Measurements from ENCODE around the gene FAM180A. TPM values are rescaled to one million over a fixed set of nuclear protein-coding genes. Genes with fewer than 3 reads are reported as not detected.

The FAM180A gene
- total RNA-seq, 2 experiments from 2014 or later, result not detected

DNA sequence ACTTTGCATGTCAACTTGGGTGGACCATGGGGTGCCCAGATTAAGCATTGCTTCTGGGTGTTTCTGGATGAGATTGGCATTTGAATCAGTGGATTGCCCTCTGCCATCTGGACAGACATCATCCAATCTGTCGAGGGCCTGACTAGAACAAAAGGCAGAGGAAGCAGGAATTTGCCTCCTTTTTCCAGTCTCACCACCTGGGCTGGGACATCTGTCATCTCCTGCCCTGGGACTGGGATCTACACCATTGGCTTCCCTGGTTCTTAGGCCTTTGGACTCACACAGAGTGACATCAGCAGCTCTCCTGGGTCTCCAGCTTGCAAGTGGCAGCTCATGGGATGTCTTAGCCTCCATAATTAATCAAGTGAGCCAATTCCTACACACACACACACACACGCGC, 30.9 kb downstream of the FAM180A start:
- intact Hi-C loops (cut with micrococcal nuclease; ENCODE audit: unreplicated experiment), result no loop called here
- no peak for DNase-seq (ENCODE audit: low spot score)
- Histone ChIP-seq H3K36me3 (ENCODE audit: insufficient read depth, low read length) (no peaks in the 10 kb centered on the region), H3K79me2 (ENCODE audit: insufficient read depth, low read depth, low read length) (no peaks in the 10 kb centered on the region), H3K4me3 (ENCODE audit: low read depth, low read length, poor library complexity, severe bottlenecking) (no peak overlapping the region), H4K20me1 (ENCODE audit: insufficient read depth, low read length) (no peaks in the 10 kb centered on the region), H3K4me1 (ENCODE audit: insufficient read depth, low read length, poor library complexity, severe bottlenecking) (no peaks in the 10 kb centered on the region), H2AFZ (ENCODE audit: low read length) (no peak overlapping the region), H3K9me3 (ENCODE audit: low read length) (no peaks in the 10 kb centered on the region), H3K27ac (ENCODE audit: low read depth, low read length, poor library complexity, severe bottlenecking) (no peak overlapping the region), H3K9me2 (ENCODE audit: insufficient read depth, low read length) (no peaks in the 10 kb centered on the region), H3K4me2 (ENCODE audit: low read length) (no peak overlapping the region)
- POLR2A ChIA-PET, result no interaction called here
- BruUV-seq (replicated peaks), result no TSS peak
- CTCF ChIA-PET (ENCODE audit: unreplicated experiment), result no interaction called here
- TF ChIP-seq, protein P1, sequence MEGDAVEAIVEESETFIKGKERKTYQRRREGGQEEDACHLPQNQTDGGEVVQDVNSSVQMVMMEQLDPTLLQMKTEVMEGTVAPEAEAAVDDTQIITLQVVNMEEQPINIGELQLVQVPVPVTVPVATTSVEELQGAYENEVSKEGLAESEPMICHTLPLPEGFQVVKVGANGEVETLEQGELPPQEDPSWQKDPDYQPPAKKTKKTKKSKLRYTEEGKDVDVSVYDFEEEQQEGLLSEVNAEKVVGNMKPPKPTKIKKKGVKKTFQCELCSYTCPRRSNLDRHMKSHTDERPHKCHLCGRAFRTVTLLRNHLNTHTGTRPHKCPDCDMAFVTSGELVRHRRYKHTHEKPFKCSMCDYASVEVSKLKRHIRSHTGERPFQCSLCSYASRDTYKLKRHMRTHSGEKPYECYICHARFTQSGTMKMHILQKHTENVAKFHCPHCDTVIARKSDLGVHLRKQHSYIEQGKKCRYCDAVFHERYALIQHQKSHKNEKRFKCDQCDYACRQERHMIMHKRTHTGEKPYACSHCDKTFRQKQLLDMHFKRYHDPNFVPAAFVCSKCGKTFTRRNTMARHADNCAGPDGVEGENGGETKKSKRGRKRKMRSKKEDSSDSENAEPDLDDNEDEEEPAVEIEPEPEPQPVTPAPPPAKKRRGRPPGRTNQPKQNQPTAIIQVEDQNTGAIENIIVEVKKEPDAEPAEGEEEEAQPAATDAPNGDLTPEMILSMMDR (conservative IDR thresholded peaks at IDR 0.05; ENCODE audit: low read length), result no peak
- no peak for TF ChIP-seq EZH2phosphoT487 (IDR thresholded peaks at IDR 0.05; ENCODE audit: borderline replicate concordance, low read depth, low read length)

DNA sequence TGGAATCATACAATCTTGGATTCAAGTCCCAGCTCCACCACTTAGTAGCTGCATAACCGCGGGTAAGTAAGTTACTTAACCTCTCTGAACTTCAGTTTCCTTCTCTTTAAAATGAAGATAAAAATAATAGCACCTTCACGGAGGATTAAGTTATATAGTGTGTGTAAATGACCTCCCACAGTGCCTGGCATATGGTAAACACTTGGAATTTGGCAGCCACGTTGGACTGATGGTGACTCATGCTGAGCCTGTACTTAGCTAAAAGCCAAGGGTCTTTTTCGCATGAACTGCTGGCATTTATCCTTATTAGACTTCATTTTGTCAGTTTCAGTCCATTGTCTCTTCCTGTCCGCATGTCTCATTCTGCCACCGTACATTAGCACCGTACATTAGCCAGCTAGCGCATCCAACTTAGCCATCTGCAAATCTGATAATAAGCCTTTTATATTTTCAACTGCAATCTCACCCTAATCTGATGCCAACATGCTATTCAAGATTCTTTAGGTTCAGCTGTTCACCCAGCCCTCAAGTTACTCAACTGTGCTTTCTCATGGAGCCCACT, 31.9 kb downstream of the FAM180A start:
- no peaks in the 10 kb centered on the region for H3K36me3 ChIP-seq (ENCODE audit: insufficient read depth, low read length)
- CTCF ChIA-PET (ENCODE audit: unreplicated experiment), result no interaction called here
- no peak overlapping the region for H2AFZ ChIP-seq (ENCODE audit: low read length)
- POLR2A ChIA-PET, result no interaction called here
- BruUV-seq (replicated peaks), result no TSS peak
- no peak for DNase-seq (ENCODE audit: low spot score)
- no peaks in the 10 kb centered on the region for H3K9me3 ChIP-seq (ENCODE audit: low read length)
- TF ChIP-seq EZH2phosphoT487 (IDR thresholded peaks at IDR 0.05; ENCODE audit: borderline replicate concordance, low read depth, low read length), result no peak
- TF ChIP-seq, protein P1 (conservative IDR thresholded peaks at IDR 0.05; ENCODE audit: low read length), result no peak
- H3K4me2 ChIP-seq (ENCODE audit: low read length), result no peak overlapping the region
- H3K4me3 ChIP-seq (ENCODE audit: low read depth, low read length, poor library complexity, severe bottlenecking), result no peak overlapping the region
- intact Hi-C loops (cut with micrococcal nuclease; ENCODE audit: unreplicated experiment), result no loop called here
- H3K4me1 ChIP-seq (ENCODE audit: insufficient read depth, low read length, poor library complexity, severe bottlenecking), result no peaks in the 10 kb centered on the region
- H3K79me2 ChIP-seq (ENCODE audit: insufficient read depth, low read depth, low read length), result no peaks in the 10 kb centered on the region
- no peaks in the 10 kb centered on the region for H4K20me1 ChIP-seq (ENCODE audit: insufficient read depth, low read length)
- no peaks in the 10 kb centered on the region for H3K9me2 ChIP-seq (ENCODE audit: insufficient read depth, low read length)
- H3K27ac ChIP-seq (ENCODE audit: low read depth, low read length, poor library complexity, severe bottlenecking), result no peak overlapping the region

DNA sequence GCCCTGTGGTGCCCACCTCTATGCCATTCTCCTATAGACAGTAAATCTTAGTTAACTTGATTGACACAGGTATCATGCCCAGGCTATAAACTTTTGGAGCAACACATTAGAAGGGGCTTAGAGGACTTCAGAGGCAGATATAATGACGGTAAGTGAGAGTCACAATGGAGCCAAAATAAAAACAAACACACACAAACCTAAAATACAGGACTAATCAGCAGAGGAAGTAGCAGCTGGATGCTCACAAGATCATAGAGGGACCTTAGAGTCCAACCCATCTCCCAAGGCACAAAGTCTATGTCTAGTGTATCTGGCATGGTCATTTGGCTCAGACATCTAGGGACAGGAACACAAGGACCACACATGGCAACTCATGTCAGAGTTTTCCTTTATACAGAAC, 32.9 kb downstream of the FAM180A start:
- Histone ChIP-seq H2AFZ (ENCODE audit: low read length) (no peak overlapping the region), H3K9me2 (ENCODE audit: insufficient read depth, low read length) (no peaks in the 10 kb centered on the region), H3K9me3 (ENCODE audit: low read length) (no peaks in the 10 kb centered on the region), H3K4me2 (ENCODE audit: low read length) (no peak overlapping the region), H3K4me3 (ENCODE audit: low read depth, low read length, poor library complexity, severe bottlenecking) (no peak overlapping the region), H3K36me3 (ENCODE audit: insufficient read depth, low read length) (no peaks in the 10 kb centered on the region), H3K4me1 (ENCODE audit: insufficient read depth, low read length, poor library complexity, severe bottlenecking) (no peaks in the 10 kb centered on the region), H4K20me1 (ENCODE audit: insufficient read depth, low read length) (no peaks in the 10 kb centered on the region), H3K27ac (ENCODE audit: low read depth, low read length, poor library complexity, severe bottlenecking) (no peak overlapping the region), H3K79me2 (ENCODE audit: insufficient read depth, low read depth, low read length) (no peaks in the 10 kb centered on the region)
- ChIA-PET CTCF (ENCODE audit: unreplicated experiment) (no interaction called here), POLR2A (no interaction called here)
- no peak for DNase-seq (ENCODE audit: low spot score)
- no TSS peak for BruUV-seq (replicated peaks)
- intact Hi-C loops (cut with micrococcal nuclease; ENCODE audit: unreplicated experiment), result no loop called here
- TF ChIP-seq, protein P1 (conservative IDR thresholded peaks at IDR 0.05; ENCODE audit: low read length), result no peak
- TF ChIP-seq EZH2phosphoT487 (IDR thresholded peaks at IDR 0.05; ENCODE audit: borderline replicate concordance, low read depth, low read length), result no peak
